HG02943 (cell line): ENCODE results near the gene CNTN1.
"Not testable (repeated sequence)": the region's sequence is repeated elsewhere in the genome, so short reads cannot be mapped to it uniquely, and the experiment has no call there.

Experiments
- ATAC-seq: cut with Tn5 transposase; IDR thresholded peaks from one replicate; pipeline ENCODE4 v1.9.1; 2021; ENCODE audit warnings: mild to moderate bottlenecking, low read depth, moderate library complexity; ENCODE audit not compliant: unreplicated experiment

The CNTN1 gene

GRCh38 chr12:40697566-40698259 is 5.5 kb downstream of the CNTN1 start:
- ATAC-seq: no peak

GRCh38 chr12:40701756-40702155 is 9.5 kb downstream of the CNTN1 start:
- ATAC-seq: no peak

GRCh38 chr12:40711121-40711520 is 18.9 kb downstream of the CNTN1 start:
- ATAC-seq: no peak

- ATAC-seq: no peak
Observed at GRCh38 chr12:40714636-40715035, 22.4 kb downstream of the CNTN1 start.

- ATAC-seq: no peak
Observed at GRCh38 chr12:40716037-40716436, 23.8 kb downstream of the CNTN1 start.

- ATAC-seq: no peak
Observed at GRCh38 chr12:40717576-40717975, 25.3 kb downstream of the CNTN1 start.

GRCh38 chr12:40718878-40719372 is 26.7 kb downstream of the CNTN1 start:
- ATAC-seq: no peak

- no peak for ATAC-seq
Observed at GRCh38 chr12:40723001-40723400, 30.8 kb downstream of the CNTN1 start.

GRCh38 chr12:40726366-40726765 is 34.1 kb downstream of the CNTN1 start:
- ATAC-seq: no peak

GRCh38 chr12:40727774-40728483 is 35.7 kb downstream of the CNTN1 start:
- ATAC-seq: no peak

- no peak for ATAC-seq
Observed at GRCh38 chr12:40730281-40730680, 38.0 kb downstream of the CNTN1 start.

- no peak for ATAC-seq
Observed at GRCh38 chr12:40733871-40734270, 41.6 kb downstream of the CNTN1 start.

- no peak for ATAC-seq
Observed at GRCh38 chr12:40734276-40734675, 42.0 kb downstream of the CNTN1 start.

GRCh38 chr12:40735551-40736230 is 43.5 kb downstream of the CNTN1 start:
- ATAC-seq: no peak

GRCh38 chr12:40737416-40737815 is 45.2 kb downstream of the CNTN1 start:
- not testable (repeated sequence) for ATAC-seq

- no peak for ATAC-seq
Observed at GRCh38 chr12:40738856-40739255, 46.6 kb downstream of the CNTN1 start.

- ATAC-seq: no peak
Observed at GRCh38 chr12:40742041-40742440, 49.8 kb downstream of the CNTN1 start.

- no peak for ATAC-seq
Observed at GRCh38 chr12:40745386-40745785, 53.1 kb downstream of the CNTN1 start.

GRCh38 chr12:40749863-40750262 is 57.6 kb downstream of the CNTN1 start:
- no peak for ATAC-seq

- no peak for ATAC-seq
Observed at GRCh38 chr12:40752011-40752410, 59.8 kb downstream of the CNTN1 start.

GRCh38 chr12:40760821-40761220 is 68.6 kb downstream of the CNTN1 start:
- ATAC-seq: no peak
